ENCODE results near the gene DENND5B.
"Not testable (repeated sequence)": the region's sequence is repeated elsewhere in the genome, so short reads cannot be mapped to it uniquely, and the experiment has no call there.

DNA sequence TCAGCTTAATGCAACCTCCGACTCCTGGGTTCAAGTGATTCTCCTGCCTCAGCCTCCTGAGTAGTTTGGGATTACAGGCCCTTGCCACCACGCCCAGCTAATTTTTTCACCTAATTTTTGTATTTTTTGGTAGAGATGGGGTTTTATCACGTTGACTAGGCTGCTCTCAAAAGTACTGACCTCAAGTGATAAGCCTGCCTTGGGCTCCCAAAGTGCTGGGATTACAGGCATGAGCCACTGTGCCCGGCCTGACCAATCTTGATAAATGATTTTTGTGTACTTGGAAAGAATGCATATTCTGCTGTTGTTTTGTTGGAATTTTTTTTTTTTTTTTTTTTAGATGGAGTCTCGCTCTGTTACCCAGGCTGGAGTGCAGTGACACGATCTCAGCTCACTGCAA is 215.5 kb downstream of the DENND5B start:
- TF ChIP-seq ARNT (IDR thresholded peaks at IDR 0.05); SUZ12 (IDR thresholded peaks at IDR 0.05); HDGF (IDR thresholded peaks at IDR 0.05; ENCODE audit: borderline replicate concordance); ZNF384 (IDR thresholded peaks at IDR 0.05); NFRKB (IDR thresholded peaks at IDR 0.05); SP1 (IDR thresholded peaks at IDR 0.05): not testable (repeated sequence)

All from HEK293T (cell line).